Suprapubic skin (tissue), 4 donors: ENCODE measurements around the gene ICAM1. TPM values are rescaled to one million over a fixed set of nuclear protein-coding genes. Genes with fewer than 3 reads are reported as not detected.

ENCODE experiments used
- DNase-seq, 2 donors: peaks; one replicate each; pipeline ENCODE4 v3.0.0-alpha.2; 2019; ENCODE audit warnings: low spot score in 2 of 2
- H3K27ac ChIP-seq: fragments of 200-600 bp; sonication (generic); one replicate; pipeline ENCODE4 v1.5.1; 2019
- H3K27me3 ChIP-seq: fragments of 200-600 bp; sonication (generic); one replicate; pipeline ENCODE4 v1.5.1; 2019
- H3K36me3 ChIP-seq: fragments of 200-600 bp; sonication (generic); one replicate; pipeline ENCODE4 v1.5.1; 2019
- H3K4me1 ChIP-seq: fragments of 200-600 bp; sonication (generic); one replicate; pipeline ENCODE4 v1.5.1; 2019
- H3K4me3 ChIP-seq: fragments of 200-600 bp; sonication (generic); one replicate; pipeline ENCODE4 v1.5.1; 2019; ENCODE audit warnings: mild to moderate bottlenecking
- H3K9me3 ChIP-seq: fragments of 200-600 bp; sonication (generic); one replicate; pipeline ENCODE4 v1.5.1; 2019
- EP300 ChIP-seq: sonication (generic); formaldehyde crosslinking; IDR thresholded peaks from one replicate; pipeline ENCODE4 v1.6.1; 2017; ENCODE audit warnings: antibody characterized with exemption
- POLR2A ChIP-seq, 2 donors: fragments of 450-650 bp; IDR thresholded peaks; one replicate each; pipeline ENCODE4 v1.6.1; 2017; ENCODE audit warnings: antibody characterized with exemption in 2 of 2, mild to moderate bottlenecking in 2 of 2, moderate library complexity in 2 of 2
- POLR2AphosphoS5 ChIP-seq, 3 donors: sonication (generic); formaldehyde crosslinking; IDR thresholded peaks; one replicate each; pipeline ENCODE4 v1.6.1; 2017; ENCODE audit warnings: antibody characterized with exemption in 3 of 3
- WGBS: methylation state at CpG from one replicate; pipeline ENCODE4 v1.1.5; 2018; 5-methylcytosine and 5-hydroxymethylcytosine counted together
- total RNA-seq, 4 donors: library from RNA; depleted of rRNA; stranded (reverse); fragments of >200 nt; gene quantifications; one replicate each; pipeline ENCODE4 v1.1.0, GENCODE V29; 2016
- TF ChIP-seq, protein P1 (sequence below), 2 donors: fragments of 200-600 bp in 1 of 2; fragments of 450-650 bp in 1 of 2; sonication (generic) in 1 of 2; IDR thresholded peaks; one replicate each; pipeline ENCODE4 v1.5.1; 2016 to 2019; ENCODE audit warnings: antibody characterized with exemption in 2 of 2, mild to moderate bottlenecking in 1 of 2, moderate library complexity in 1 of 2

Gene ICAM1
- total RNA-seq, 4 donors from 2014 or later = 9.1 to 11.1 (median 9.6) TPM

DNA sequence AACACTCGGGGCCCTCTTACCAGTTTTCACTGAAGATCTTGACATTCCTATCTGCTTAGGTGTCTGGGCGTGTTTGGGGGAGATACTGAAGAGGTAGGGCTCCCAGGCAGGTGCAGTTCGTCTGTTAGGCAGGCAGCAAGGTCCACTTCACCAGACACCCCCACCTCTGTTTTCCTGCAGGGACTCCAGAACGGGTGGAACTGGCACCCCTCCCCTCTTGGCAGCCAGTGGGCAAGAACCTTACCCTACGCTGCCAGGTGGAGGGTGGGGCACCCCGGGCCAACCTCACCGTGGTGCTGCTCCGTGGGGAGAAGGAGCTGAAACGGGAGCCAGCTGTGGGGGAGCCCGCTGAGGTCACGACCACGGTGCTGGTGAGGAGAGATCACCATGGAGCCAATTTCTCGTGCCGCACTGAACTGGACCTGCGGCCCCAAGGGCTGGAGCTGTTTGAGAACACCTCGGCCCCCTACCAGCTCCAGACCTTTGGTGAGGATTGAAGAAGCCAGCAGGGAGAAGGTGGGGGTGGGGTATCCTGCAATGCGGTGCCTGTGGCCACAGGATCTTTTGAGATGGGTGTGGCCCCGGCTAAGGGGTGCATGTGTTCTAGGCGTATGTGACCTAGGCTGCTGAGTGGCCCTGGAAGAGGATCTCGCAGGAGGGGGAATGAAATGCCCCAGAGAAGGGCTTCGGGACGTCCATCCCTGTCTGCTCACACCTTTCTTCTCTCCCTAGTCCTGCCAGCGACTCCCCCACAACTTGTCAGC is 12.6 kb downstream of the ICAM1 start:
- Histone ChIP-seq H3K27ac (no peak overlapping the region), H3K36me3 (peaks cover 34% of the 10 kb centered on the region), H3K4me3 (no peak overlapping the region), H3K27me3 (peaks cover 15% of the 10 kb centered on the region), H3K9me3 (no peaks in the 10 kb centered on the region), H3K4me1 (peaks cover 17% of the 10 kb centered on the region)
- DNase-seq = no peak
- TF ChIP-seq POLR2A (IDR thresholded peaks at IDR 0.05) = no peak
- TF ChIP-seq, protein P1, sequence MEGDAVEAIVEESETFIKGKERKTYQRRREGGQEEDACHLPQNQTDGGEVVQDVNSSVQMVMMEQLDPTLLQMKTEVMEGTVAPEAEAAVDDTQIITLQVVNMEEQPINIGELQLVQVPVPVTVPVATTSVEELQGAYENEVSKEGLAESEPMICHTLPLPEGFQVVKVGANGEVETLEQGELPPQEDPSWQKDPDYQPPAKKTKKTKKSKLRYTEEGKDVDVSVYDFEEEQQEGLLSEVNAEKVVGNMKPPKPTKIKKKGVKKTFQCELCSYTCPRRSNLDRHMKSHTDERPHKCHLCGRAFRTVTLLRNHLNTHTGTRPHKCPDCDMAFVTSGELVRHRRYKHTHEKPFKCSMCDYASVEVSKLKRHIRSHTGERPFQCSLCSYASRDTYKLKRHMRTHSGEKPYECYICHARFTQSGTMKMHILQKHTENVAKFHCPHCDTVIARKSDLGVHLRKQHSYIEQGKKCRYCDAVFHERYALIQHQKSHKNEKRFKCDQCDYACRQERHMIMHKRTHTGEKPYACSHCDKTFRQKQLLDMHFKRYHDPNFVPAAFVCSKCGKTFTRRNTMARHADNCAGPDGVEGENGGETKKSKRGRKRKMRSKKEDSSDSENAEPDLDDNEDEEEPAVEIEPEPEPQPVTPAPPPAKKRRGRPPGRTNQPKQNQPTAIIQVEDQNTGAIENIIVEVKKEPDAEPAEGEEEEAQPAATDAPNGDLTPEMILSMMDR (IDR thresholded peaks at IDR 0.05) = no peak
- no peak for TF ChIP-seq POLR2AphosphoS5 (IDR thresholded peaks at IDR 0.05)
- TF ChIP-seq EP300 = no peak
- 64% methylated on average over 20 of the region's 23 CpGs for WGBS

DNA sequence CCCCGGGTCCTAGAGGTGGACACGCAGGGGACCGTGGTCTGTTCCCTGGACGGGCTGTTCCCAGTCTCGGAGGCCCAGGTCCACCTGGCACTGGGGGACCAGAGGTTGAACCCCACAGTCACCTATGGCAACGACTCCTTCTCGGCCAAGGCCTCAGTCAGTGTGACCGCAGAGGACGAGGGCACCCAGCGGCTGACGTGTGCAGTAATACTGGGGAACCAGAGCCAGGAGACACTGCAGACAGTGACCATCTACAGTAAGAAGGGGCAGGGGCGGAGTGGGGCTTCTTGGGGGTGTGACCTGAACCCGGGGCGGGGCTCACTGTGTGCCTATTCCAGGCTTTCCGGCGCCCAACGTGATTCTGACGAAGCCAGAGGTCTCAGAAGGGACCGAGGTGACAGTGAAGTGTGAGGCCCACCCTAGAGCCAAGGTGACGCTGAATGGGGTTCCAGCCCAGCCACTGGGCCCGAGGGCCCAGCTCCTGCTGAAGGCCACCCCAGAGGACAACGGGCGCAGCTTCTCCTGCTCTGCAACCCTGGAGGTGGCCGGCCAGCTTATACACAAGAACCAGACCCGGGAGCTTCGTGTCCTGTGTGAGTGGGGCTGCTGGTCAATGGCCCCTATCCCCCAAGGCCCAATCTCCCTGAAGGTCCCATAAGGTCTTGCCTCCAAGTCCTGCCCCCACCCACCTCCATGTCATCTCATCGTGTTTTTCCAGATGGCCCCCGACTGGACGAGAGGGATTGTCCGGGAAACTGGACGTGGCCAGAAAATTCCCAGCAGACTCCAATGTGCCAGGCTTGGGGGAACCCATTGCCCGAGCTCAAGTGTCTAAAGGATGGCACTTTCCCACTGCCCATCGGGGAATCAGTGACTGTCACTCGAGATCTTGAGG is 13.4 kb downstream of the ICAM1 start:
- peaks cover 34% of the 10 kb centered on the region for H3K36me3 ChIP-seq
- TF ChIP-seq POLR2AphosphoS5 (IDR thresholded peaks at IDR 0.05) (no peak), POLR2A (IDR thresholded peaks at IDR 0.05) (no peak), EP300 (no peak)
- TF ChIP-seq, protein P1 (IDR thresholded peaks at IDR 0.05) = no peak
- DNase-seq = no peak
- no peaks in the 10 kb centered on the region for H3K9me3 ChIP-seq
- peaks cover 26% of the 10 kb centered on the region for H3K4me1 ChIP-seq
- H3K27ac ChIP-seq = no peak overlapping the region
- 96% methylated on average over 16 of the region's 34 CpGs for WGBS
- H3K4me3 ChIP-seq = no peak overlapping the region
- peaks cover 24% of the 10 kb centered on the region for H3K27me3 ChIP-seq

GRCh38 chr19:10284960-10285278 is 14.0 kb downstream of the ICAM1 start:
- TF ChIP-seq POLR2A (IDR thresholded peaks at IDR 0.05) (no peak), POLR2AphosphoS5 (IDR thresholded peaks at IDR 0.05) (no peak), EP300 (no peak)
- TF ChIP-seq, protein P1 (IDR thresholded peaks at IDR 0.05) = no peak

GRCh38 chr19:10285393-10285792 is 14.5 kb downstream of the ICAM1 start:
- 90% methylated on average over 4 of the region's 4 CpGs for WGBS
- DNase-seq = no peak
- Histone ChIP-seq H3K4me1 (peaks cover 36% of the 10 kb centered on the region), H3K27me3 (peaks cover 34% of the 10 kb centered on the region), H3K9me3 (no peaks in the 10 kb centered on the region), H3K36me3 (peaks cover 29% of the 10 kb centered on the region), H3K27ac (no peak overlapping the region), H3K4me3 (no peak overlapping the region)
- TF ChIP-seq, protein P1 (IDR thresholded peaks at IDR 0.05) = no peak
- TF ChIP-seq POLR2AphosphoS5 (IDR thresholded peaks at IDR 0.05) (no peak), POLR2A (IDR thresholded peaks at IDR 0.05) (no peak), EP300 (no peak)

More at GRCh38 chr19:10284960-10285278, 14.0 kb downstream of the ICAM1 start:
- WGBS = 97% methylated on average over 5 of the region's 13 CpGs
- Histone ChIP-seq H3K36me3 (peaks cover 33% of the 10 kb centered on the region), H3K4me3 (no peak overlapping the region), H3K27me3 (peaks cover 30% of the 10 kb centered on the region), H3K9me3 (no peaks in the 10 kb centered on the region), H3K4me1 (peaks cover 32% of the 10 kb centered on the region), H3K27ac (no peak overlapping the region)
- DNase-seq = no peak
